Measurements from ENCODE around the gene TEX44. TPM values are rescaled to one million over a fixed set of nuclear protein-coding genes. Genes with fewer than 3 reads are reported as not detected.
"Not testable (repeated sequence)": the region's sequence is repeated elsewhere in the genome, so short reads cannot be mapped to it uniquely, and the experiment has no call there.

The TEX44 gene
- polyA plus RNA-seq, 1 donor = not detected

GRCh38 chr2:231573096-231573495 lies 19.6 kb upstream of the TEX44 start:
- no CpG with 5 or more reads among the region's 4 CpGs for WGBS (ENCODE audit: insufficient coverage, low lambda C conversion rate)
- DNase-seq = no peak
- Histone ChIP-seq H3K36me3 (ENCODE audit: control insufficient read depth, insufficient read depth, low read length) (no peaks in the 10 kb centered on the region), H3K27me3 (ENCODE audit: control insufficient read depth, insufficient read depth, low read length) (no peaks in the 10 kb centered on the region), H3K9me3 (ENCODE audit: control insufficient read depth, low read depth, low read length) (no peaks in the 10 kb centered on the region), H3K4me1 (ENCODE audit: control insufficient read depth, insufficient read depth, low read length) (no peaks in the 10 kb centered on the region), H3K4me3 (ENCODE audit: low read length) (no peak overlapping the region), H3K27ac (ENCODE audit: low read length) (no peak overlapping the region)

- Histone ChIP-seq H3K27ac (ENCODE audit: low read length) (no peak overlapping the region), H3K4me1 (ENCODE audit: control insufficient read depth, insufficient read depth, low read length) (no peaks in the 10 kb centered on the region), H3K36me3 (ENCODE audit: control insufficient read depth, insufficient read depth, low read length) (no peaks in the 10 kb centered on the region), H3K4me3 (ENCODE audit: low read length) (no peak overlapping the region), H3K9me3 (ENCODE audit: control insufficient read depth, low read depth, low read length) (no peaks in the 10 kb centered on the region), H3K27me3 (ENCODE audit: control insufficient read depth, insufficient read depth, low read length) (no peaks in the 10 kb centered on the region)
- DNase-seq = no peak
- WGBS (ENCODE audit: insufficient coverage, low lambda C conversion rate) = no CpG with 5 or more reads among the region's 15 CpGs
These were observed 18.8 kb upstream of the TEX44 start for GRCh38 chr2:231573698-231574421.

GRCh38 chr2:231575612-231576256 lies 16.9 kb upstream of the TEX44 start:
- H3K27me3 ChIP-seq (ENCODE audit: control insufficient read depth, insufficient read depth, low read length) = no peaks in the 10 kb centered on the region
- H3K4me3 ChIP-seq (ENCODE audit: low read length) = no peak overlapping the region
- H3K36me3 ChIP-seq (ENCODE audit: control insufficient read depth, insufficient read depth, low read length) = no peaks in the 10 kb centered on the region
- H3K9me3 ChIP-seq (ENCODE audit: control insufficient read depth, low read depth, low read length) = no peaks in the 10 kb centered on the region
- H3K27ac ChIP-seq (ENCODE audit: low read length) = no peak overlapping the region
- DNase-seq = no peak
- WGBS (ENCODE audit: insufficient coverage, low lambda C conversion rate) = no CpG with 5 or more reads among the region's 10 CpGs
- no peaks in the 10 kb centered on the region for H3K4me1 ChIP-seq (ENCODE audit: control insufficient read depth, insufficient read depth, low read length)

- Histone ChIP-seq H3K4me1 (ENCODE audit: control insufficient read depth, insufficient read depth, low read length) (no peaks in the 10 kb centered on the region), H3K36me3 (ENCODE audit: control insufficient read depth, insufficient read depth, low read length) (no peaks in the 10 kb centered on the region), H3K27me3 (ENCODE audit: control insufficient read depth, insufficient read depth, low read length) (no peaks in the 10 kb centered on the region), H3K4me3 (ENCODE audit: low read length) (no peak overlapping the region), H3K9me3 (ENCODE audit: control insufficient read depth, low read depth, low read length) (no peaks in the 10 kb centered on the region), H3K27ac (ENCODE audit: low read length) (no peak overlapping the region)
- DNase-seq = no peak
- WGBS (ENCODE audit: insufficient coverage, low lambda C conversion rate) = no CpG with 5 or more reads among the region's 4 CpGs
These were observed 16.2 kb upstream of the TEX44 start for GRCh38 chr2:231576465-231576864.

GRCh38 chr2:231578655-231579054 lies 14.0 kb upstream of the TEX44 start:
- WGBS (ENCODE audit: insufficient coverage, low lambda C conversion rate) = 100% methylated on average over 2 of the region's 2 CpGs
- not testable (repeated sequence) for H3K27me3 ChIP-seq (ENCODE audit: control insufficient read depth, insufficient read depth, low read length); H3K36me3 ChIP-seq (ENCODE audit: control insufficient read depth, insufficient read depth, low read length); DNase-seq; H3K27ac ChIP-seq (ENCODE audit: low read length); H3K4me3 ChIP-seq (ENCODE audit: low read length); H3K4me1 ChIP-seq (ENCODE audit: control insufficient read depth, insufficient read depth, low read length); H3K9me3 ChIP-seq (ENCODE audit: control insufficient read depth, low read depth, low read length)

- no peaks in the 10 kb centered on the region for H3K27me3 ChIP-seq (ENCODE audit: control insufficient read depth, insufficient read depth, low read length)
These were observed 13.1 kb upstream of the TEX44 start for GRCh38 chr2:231579560-231579959.

GRCh38 chr2:231581328-231581727 lies 11.3 kb upstream of the TEX44 start:
- Histone ChIP-seq H3K4me1 (ENCODE audit: control insufficient read depth, insufficient read depth, low read length) (no peaks in the 10 kb centered on the region), H3K27ac (ENCODE audit: low read length) (no peak overlapping the region), H3K36me3 (ENCODE audit: control insufficient read depth, insufficient read depth, low read length) (no peaks in the 10 kb centered on the region), H3K27me3 (ENCODE audit: control insufficient read depth, insufficient read depth, low read length) (no peaks in the 10 kb centered on the region), H3K4me3 (ENCODE audit: low read length) (no peak overlapping the region), H3K9me3 (ENCODE audit: control insufficient read depth, low read depth, low read length) (no peaks in the 10 kb centered on the region)
- DNase-seq = no peak
- WGBS (ENCODE audit: insufficient coverage, low lambda C conversion rate) = 60% methylated on average over 1 of the region's 4 CpGs

More at GRCh38 chr2:231579560-231579959, 13.1 kb upstream of the TEX44 start:
- Histone ChIP-seq H3K36me3 (ENCODE audit: control insufficient read depth, insufficient read depth, low read length) (no peaks in the 10 kb centered on the region), H3K9me3 (ENCODE audit: control insufficient read depth, low read depth, low read length) (no peaks in the 10 kb centered on the region), H3K4me3 (ENCODE audit: low read length) (no peak overlapping the region), H3K4me1 (ENCODE audit: control insufficient read depth, insufficient read depth, low read length) (no peaks in the 10 kb centered on the region), H3K27ac (ENCODE audit: low read length) (no peak overlapping the region)
- 100% methylated on average over 1 of the region's 3 CpGs for WGBS (ENCODE audit: insufficient coverage, low lambda C conversion rate)
- no peak for DNase-seq

- no peak for DNase-seq
- Histone ChIP-seq H3K27ac (ENCODE audit: low read length) (no peak overlapping the region), H3K4me3 (ENCODE audit: low read length) (no peak overlapping the region), H3K9me3 (ENCODE audit: control insufficient read depth, low read depth, low read length) (no peaks in the 10 kb centered on the region), H3K36me3 (ENCODE audit: control insufficient read depth, insufficient read depth, low read length) (no peaks in the 10 kb centered on the region), H3K4me1 (ENCODE audit: control insufficient read depth, insufficient read depth, low read length) (no peaks in the 10 kb centered on the region), H3K27me3 (ENCODE audit: control insufficient read depth, insufficient read depth, low read length) (no peaks in the 10 kb centered on the region)
- no CpG with 5 or more reads among the region's 11 CpGs for WGBS (ENCODE audit: insufficient coverage, low lambda C conversion rate)
These were observed 8.7 kb upstream of the TEX44 start for GRCh38 chr2:231583982-231584381.

- H3K9me3 ChIP-seq (ENCODE audit: control insufficient read depth, low read depth, low read length); H3K36me3 ChIP-seq (ENCODE audit: control insufficient read depth, insufficient read depth, low read length); H3K4me1 ChIP-seq (ENCODE audit: control insufficient read depth, insufficient read depth, low read length); H3K4me3 ChIP-seq (ENCODE audit: low read length); H3K27ac ChIP-seq (ENCODE audit: low read length); DNase-seq; H3K27me3 ChIP-seq (ENCODE audit: control insufficient read depth, insufficient read depth, low read length): not testable (repeated sequence)
- no CpG with 5 or more reads among the region's 1 CpG for WGBS (ENCODE audit: insufficient coverage, low lambda C conversion rate)
These were observed 4.9 kb upstream of the TEX44 start for GRCh38 chr2:231587744-231588143.

GRCh38 chr2:231589656-231590055 lies 3.0 kb upstream of the TEX44 start:
- no peak overlapping the region for H3K27ac ChIP-seq (ENCODE audit: low read length)
- WGBS (ENCODE audit: insufficient coverage, low lambda C conversion rate) = 100% methylated on average over 3 of the region's 7 CpGs
- no peaks in the 10 kb centered on the region for H3K9me3 ChIP-seq (ENCODE audit: control insufficient read depth, low read depth, low read length)
- H3K36me3 ChIP-seq (ENCODE audit: control insufficient read depth, insufficient read depth, low read length) = no peaks in the 10 kb centered on the region
- no peak overlapping the region for H3K4me3 ChIP-seq (ENCODE audit: low read length)
- DNase-seq = no peak
- H3K4me1 ChIP-seq (ENCODE audit: control insufficient read depth, insufficient read depth, low read length) = no peaks in the 10 kb centered on the region
- no peaks in the 10 kb centered on the region for H3K27me3 ChIP-seq (ENCODE audit: control insufficient read depth, insufficient read depth, low read length)

GRCh38 chr2:231590614-231591013 lies 2.0 kb upstream of the TEX44 start:
- no peaks in the 10 kb centered on the region for H3K4me1 ChIP-seq (ENCODE audit: control insufficient read depth, insufficient read depth, low read length)
- no CpG with 5 or more reads among the region's 6 CpGs for WGBS (ENCODE audit: insufficient coverage, low lambda C conversion rate)
- no peaks in the 10 kb centered on the region for H3K9me3 ChIP-seq (ENCODE audit: control insufficient read depth, low read depth, low read length)
- no peaks in the 10 kb centered on the region for H3K36me3 ChIP-seq (ENCODE audit: control insufficient read depth, insufficient read depth, low read length)
- H3K4me3 ChIP-seq (ENCODE audit: low read length) = no peak overlapping the region
- H3K27me3 ChIP-seq (ENCODE audit: control insufficient read depth, insufficient read depth, low read length) = no peaks in the 10 kb centered on the region
- no peak overlapping the region for H3K27ac ChIP-seq (ENCODE audit: low read length)
- DNase-seq = peak in 1 of 2 donors; percentile 57

Measured in large intestine (tissue), 3 donors.